Natural killer cell (primary cell): ENCODE results near the gene BRI3BP. TPM values are rescaled to one million over a fixed set of nuclear protein-coding genes. Genes with fewer than 3 reads are reported as not detected.

Experiments used
- ATAC-seq, 3 donors: fragments of 150-1000 bp in 2 of 3; fragments of 200-7000 bp in 1 of 3; cut with Tn5 transposase; 1 replicate in 1 of 3; 2 replicates in 2 of 3; pipeline ENCODE4 v1.10.0; 2021; ENCODE audit warnings: mild to moderate bottlenecking in 2 of 3, moderate library complexity in 2 of 3
- DNase-seq, 2 donors: peaks; one replicate each; pipeline versions ENCODE4 v3.0.0 to v3.0.0-alpha.2; 2013 to 2021; ENCODE audit warnings: mixed read lengths in 1 of 2
- H3K27ac ChIP-seq: one replicate; pipeline ENCODE4 v1.5.1; 2013; ENCODE audit warnings: mild to moderate bottlenecking, low read length
- H3K27me3 ChIP-seq: one replicate; pipeline ENCODE4 v1.6.1; 2013; ENCODE audit warnings: low read length; ENCODE audit not compliant: control insufficient read depth, insufficient read depth
- H3K36me3 ChIP-seq: one replicate; pipeline ENCODE4 v1.6.1; 2013; ENCODE audit warnings: low read length; ENCODE audit not compliant: control insufficient read depth, insufficient read depth
- H3K4me1 ChIP-seq: one replicate; pipeline ENCODE4 v1.6.1; 2013; ENCODE audit warnings: low read length; ENCODE audit not compliant: control insufficient read depth, insufficient read depth
- H3K4me3 ChIP-seq: one replicate; pipeline ENCODE4 v1.5.1; 2013; ENCODE audit warnings: low read length
- H3K9me3 ChIP-seq: one replicate; pipeline ENCODE4 v1.6.1; 2013; ENCODE audit warnings: low read length; ENCODE audit not compliant: control insufficient read depth, insufficient read depth
- H3K27ac Mint-ChIP-seq, 2 donors: one replicate each; pipeline ENCODE4 v1.8.0; 2022; ENCODE audit warnings: mild to moderate bottlenecking in 2 of 2, mixed read lengths in 2 of 2, moderate library complexity in 1 of 2
- H3K27me3 Mint-ChIP-seq, 2 donors: one replicate each; pipeline ENCODE4 v1.8.0; 2022; ENCODE audit warnings: low read depth in 2 of 2, mixed read lengths in 2 of 2
- H3K36me3 Mint-ChIP-seq: one replicate; pipeline ENCODE4 v1.8.0; 2022; ENCODE audit warnings: mixed read lengths
- H3K4me1 Mint-ChIP-seq, 2 donors: one replicate each; pipeline ENCODE4 v1.8.0; 2022; ENCODE audit warnings: mixed read lengths in 2 of 2
- H3K4me3 Mint-ChIP-seq: one replicate; pipeline ENCODE4 v1.8.0; 2022; ENCODE audit warnings: mild to moderate bottlenecking, moderate library complexity, mixed read lengths
- H3K9me3 Mint-ChIP-seq, 2 donors: one replicate each; pipeline ENCODE4 v1.8.0; 2022; ENCODE audit warnings: mixed read lengths in 2 of 2
- CTCF ChIP-seq: fragments of 200-600 bp; IDR thresholded peaks from one replicate; pipeline ENCODE4 v1.8.0; 2022; ENCODE audit warnings: antibody characterized with exemption
- WGBS: methylation state at CpG from one replicate; pipeline ENCODE4 v1.1.7; 2013; ENCODE audit warnings: missing lambda C conversion rate; ENCODE audit not compliant: insufficient coverage; 5-methylcytosine and 5-hydroxymethylcytosine counted together
- intact Hi-C: fragments of 100-400 bp; cut with micrococcal nuclease; formaldehyde crosslinking; loops from one replicate; pipeline ENCODE4 v1.14.2; 2022
- total RNA-seq, 4 donors: library from RNA; stranded (reverse); fragments of 120-200 nt in 1 of 4; gene quantifications; one replicate each; pipeline versions ENCODE4 v1.2.3 to v1.2.4, GENCODE V29; 2013 to 2022

The BRI3BP gene
- total RNA-seq, 3 donors from 2014 or later (not counting 1 experiment from before 2014, with no cell fraction given) = 4.2 to 6.8 (median 5.4) TPM

DNA sequence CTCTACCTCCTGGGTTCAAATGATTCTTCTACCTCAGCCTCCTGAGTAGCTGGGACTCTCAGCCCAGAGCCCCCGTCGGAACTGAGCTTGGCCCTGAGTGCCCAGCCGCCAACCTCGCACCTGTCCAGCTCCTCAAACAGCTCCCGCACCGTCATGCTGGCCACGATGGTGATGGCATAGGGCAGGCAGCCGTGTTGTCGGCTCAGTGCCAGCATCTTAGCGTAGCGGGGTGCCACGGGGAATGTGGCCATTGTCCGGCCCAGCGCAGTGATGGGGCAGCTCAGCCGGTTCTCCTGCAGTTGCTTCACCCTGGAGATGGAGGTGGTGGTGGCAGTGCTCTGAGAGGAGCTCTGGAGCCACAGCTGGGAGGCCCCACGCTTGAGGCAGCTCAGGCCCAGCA is 36.9 kb upstream of the BRI3BP start:
- Histone ChIP-seq H3K27me3 (no peaks in the 10 kb centered on the region), H3K4me1 (no peaks in the 10 kb centered on the region), H3K27ac (no peak overlapping the region), H3K9me3 (no peaks in the 10 kb centered on the region), H3K4me3 (no peak overlapping the region), H3K36me3 (peaks cover 59% of the 10 kb centered on the region)
- no peaks in the 10 kb centered on the region for H3K4me1 Mint-ChIP-seq
- 98% methylated on average over 16 of the region's 16 CpGs for WGBS
- peak overlapping the region in 1 of 2 donors; percentile 10 for H3K27ac Mint-ChIP-seq
- no peaks in the 10 kb centered on the region for H3K27me3 Mint-ChIP-seq
- H3K4me3 Mint-ChIP-seq = no peak overlapping the region
- ATAC-seq (no peak), DNase-seq (no peak)
- H3K36me3 Mint-ChIP-seq = no peaks in the 10 kb centered on the region
- intact Hi-C loops = no loop called here
- TF ChIP-seq CTCF = no peak
- no peaks in the 10 kb centered on the region for H3K9me3 Mint-ChIP-seq

GRCh38 chr12:124961055-124961454 is 32.4 kb upstream of the BRI3BP start:
- Histone ChIP-seq H3K36me3 (peaks cover 55% of the 10 kb centered on the region), H3K27ac (no peak overlapping the region), H3K4me3 (no peak overlapping the region), H3K9me3 (no peaks in the 10 kb centered on the region), H3K27me3 (no peaks in the 10 kb centered on the region), H3K4me1 (no peaks in the 10 kb centered on the region)
- H3K4me1 Mint-ChIP-seq = no peaks in the 10 kb centered on the region
- 90% methylated on average over 28 of the region's 29 CpGs for WGBS
- DNase-seq = no peak
- intact Hi-C loops = no loop called here
- H3K4me3 Mint-ChIP-seq = no peak overlapping the region
- H3K27me3 Mint-ChIP-seq = no peaks in the 10 kb centered on the region
- no peak for ATAC-seq
- H3K9me3 Mint-ChIP-seq = no peaks in the 10 kb centered on the region
- TF ChIP-seq CTCF = no peak
- H3K36me3 Mint-ChIP-seq = no peaks in the 10 kb centered on the region
- H3K27ac Mint-ChIP-seq = no peak overlapping the region

DNA sequence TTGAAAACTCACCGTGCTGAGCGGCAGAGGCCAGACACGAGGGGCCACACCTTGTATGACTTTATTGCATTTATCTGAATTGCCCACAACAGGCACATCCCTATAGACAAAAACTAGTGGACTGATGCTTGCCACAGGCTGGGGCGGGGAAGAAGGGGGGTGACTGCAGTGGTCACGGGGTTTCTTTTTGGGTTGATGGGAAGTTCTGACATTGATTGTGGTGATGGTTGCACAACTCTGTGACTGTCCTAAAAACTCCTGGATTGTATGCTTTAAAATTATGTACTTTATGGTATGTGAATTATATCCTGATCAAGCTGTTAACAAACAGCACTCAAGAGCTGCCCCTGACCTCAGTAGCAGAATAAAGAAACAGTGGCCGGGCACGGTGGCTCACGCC is 30.2 kb upstream of the BRI3BP start:
- no peak for DNase-seq
- no peaks in the 10 kb centered on the region for H3K27me3 Mint-ChIP-seq
- H3K9me3 ChIP-seq = no peaks in the 10 kb centered on the region
- no peak overlapping the region for H3K27ac ChIP-seq
- no peak for ATAC-seq
- no peak overlapping the region for H3K27ac Mint-ChIP-seq
- intact Hi-C loops = no loop called here
- H3K4me1 Mint-ChIP-seq = no peaks in the 10 kb centered on the region
- TF ChIP-seq CTCF = no peak
- H3K27me3 ChIP-seq = no peaks in the 10 kb centered on the region
- no peak overlapping the region for H3K4me3 ChIP-seq
- no peaks in the 10 kb centered on the region for H3K4me1 ChIP-seq
- no peak overlapping the region for H3K4me3 Mint-ChIP-seq
- no peaks in the 10 kb centered on the region for H3K9me3 Mint-ChIP-seq
- no peaks in the 10 kb centered on the region for H3K36me3 Mint-ChIP-seq
- 97% methylated on average over 8 of the region's 8 CpGs for WGBS
- peaks cover 51% of the 10 kb centered on the region for H3K36me3 ChIP-seq

DNA sequence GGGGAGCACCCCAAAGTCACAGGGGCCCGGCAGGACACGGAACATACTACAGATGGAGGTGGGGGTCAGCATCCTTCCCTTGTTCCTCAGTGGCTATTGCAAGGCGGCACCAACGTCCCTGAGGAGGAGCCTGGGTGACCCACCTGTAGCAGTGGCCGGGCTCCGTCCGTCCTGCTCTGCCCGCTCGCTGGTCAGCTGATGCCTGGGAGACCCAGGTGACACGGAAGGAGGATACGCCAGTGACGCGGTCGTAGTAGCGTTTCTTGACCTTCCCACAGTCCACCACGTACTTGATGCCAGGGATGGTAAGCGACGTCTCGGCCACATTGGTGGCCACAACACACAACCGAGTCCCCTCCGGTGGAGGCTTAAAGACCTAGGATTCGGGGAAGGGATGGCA is 29.2 kb upstream of the BRI3BP start:
- ATAC-seq (no peak), DNase-seq (no peak)
- TF ChIP-seq CTCF = no peak
- Histone ChIP-seq H3K27me3 (no peaks in the 10 kb centered on the region), H3K36me3 (peaks cover 56% of the 10 kb centered on the region), H3K4me3 (no peak overlapping the region), H3K4me1 (no peaks in the 10 kb centered on the region), H3K27ac (no peak overlapping the region), H3K9me3 (no peaks in the 10 kb centered on the region)
- H3K9me3 Mint-ChIP-seq = no peaks in the 10 kb centered on the region
- H3K27ac Mint-ChIP-seq = no peak overlapping the region
- no peak overlapping the region for H3K4me3 Mint-ChIP-seq
- intact Hi-C loops = no loop called here
- H3K27me3 Mint-ChIP-seq = no peaks in the 10 kb centered on the region
- WGBS = 98% methylated on average over 22 of the region's 22 CpGs
- no peaks in the 10 kb centered on the region for H3K4me1 Mint-ChIP-seq
- no peaks in the 10 kb centered on the region for H3K36me3 Mint-ChIP-seq
